ENCODE results near the gene NINJ2. TPM values are rescaled to one million over a fixed set of nuclear protein-coding genes. Genes with fewer than 3 reads are reported as not detected.

The NINJ2 gene
- total RNA-seq, 4 donors from 2014 or later = 1.4 to 8.0 (median 5.6) TPM

DNA sequence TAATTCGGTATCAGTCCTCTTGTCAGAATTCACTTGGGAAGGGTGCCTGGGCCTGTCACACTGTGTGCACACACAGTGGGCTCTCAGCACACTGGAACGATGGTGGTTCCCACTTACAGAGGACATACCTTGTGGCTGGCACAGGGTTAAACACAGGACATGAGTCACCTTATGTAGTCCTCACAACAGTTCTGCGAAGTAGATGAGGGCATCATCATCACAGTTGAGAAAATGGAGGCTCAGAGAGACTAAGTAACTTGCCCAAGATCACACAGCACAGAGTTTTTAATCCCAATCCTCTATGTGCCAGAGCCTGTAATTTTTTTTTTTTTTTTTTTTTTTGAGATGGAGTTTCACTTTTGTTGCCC lies 90.7 kb downstream of the NINJ2 start:
- no peaks in the 10 kb centered on the region for H3K9me3 ChIP-seq
- TF ChIP-seq POLR2A (IDR thresholded peaks at IDR 0.05) = no peak
- TF ChIP-seq EP300 (IDR thresholded peaks at IDR 0.05; ENCODE audit: low read depth) = no peak
- TF ChIP-seq CTCF (IDR thresholded peaks at IDR 0.05) = no peak
- no peaks in the 10 kb centered on the region for H3K36me3 ChIP-seq
- no peak overlapping the region for H3K4me3 ChIP-seq
- in situ Hi-C loops (cut with MboI; ENCODE audit: low pct_ligation_motif_present in 1 of 4, low pct_unique_long_range_greater_than_20kb in 1 of 4, low sequenced_read_pairs in 3 of 4) = loop anchor here in 3 of 4 donors (5.0 to 25.0 kb wide), 5 partner anchors 180 to 382 kb away; partner anchors contain the start of genes RAD52 (in 1 of the 3) and WNK1 (in 1 of the 3)
- H3K27ac ChIP-seq = peak overlapping the region; percentile 93 to 95 (median 94)
- no peaks in the 10 kb centered on the region for H3K27me3 ChIP-seq
- peaks cover 16 to 66% (median 44%) of the 10 kb centered on the region in 4 donors for H3K4me1 ChIP-seq
- WGBS, 2 donors (ENCODE audit: low coverage in 1 of 2) = 80 to 82% methylated on average over 1 to 3 of the region's 3 CpGs
- intact Hi-C loops (cut with DNase I; ENCODE audit: low total_unique reads) = loop anchor here (2.0 kb wide), 1 partner anchor 70 kb away; no protein-coding TSS in a partner anchor
- DNase-seq = no peak

DNA sequence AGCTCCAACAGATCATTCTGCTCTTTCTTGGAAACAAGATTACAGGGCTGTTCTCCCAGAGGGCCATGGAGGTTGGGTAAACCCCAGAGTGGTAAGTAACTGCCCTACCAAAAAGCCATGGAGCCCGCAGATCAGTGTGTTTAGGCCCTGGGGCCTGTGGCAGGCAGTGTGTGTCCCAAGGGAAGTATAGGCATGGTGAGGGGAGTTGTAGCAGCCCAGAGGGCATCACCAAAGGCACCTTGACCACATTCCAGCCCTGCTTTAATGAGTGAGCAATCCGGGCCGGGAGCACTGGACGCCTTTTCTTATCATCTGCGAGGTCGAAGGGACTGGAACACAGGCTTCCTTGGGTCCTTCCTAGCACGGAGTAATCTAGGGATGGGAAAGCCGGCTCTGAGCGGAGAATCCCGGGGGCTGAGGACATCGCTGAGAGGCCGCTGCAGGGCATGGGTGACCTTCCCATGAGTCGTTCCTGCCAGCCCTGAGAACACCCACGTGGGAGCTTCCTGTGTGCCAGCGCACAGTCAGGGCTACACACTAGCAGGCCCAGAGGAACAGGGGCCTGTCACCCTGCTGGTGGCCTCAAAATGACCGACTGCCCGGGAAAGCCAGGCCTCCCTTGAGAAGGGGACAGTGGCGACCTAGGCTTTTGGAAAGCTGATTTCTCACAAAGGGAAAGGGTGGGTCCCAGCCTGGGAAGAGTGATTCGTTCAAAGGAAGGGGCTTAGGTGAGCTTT lies 91.3 kb downstream of the NINJ2 start:
- Histone ChIP-seq H3K27ac (peak overlapping the region; percentile 93 to 95 (median 94)), H3K27me3 (no peaks in the 10 kb centered on the region), H3K36me3 (no peaks in the 10 kb centered on the region), H3K4me1 (peaks cover 16 to 66% (median 44%) of the 10 kb centered on the region in 4 donors), H3K4me3 (no peak overlapping the region), H3K9me3 (no peaks in the 10 kb centered on the region)
- TF ChIP-seq POLR2A (IDR thresholded peaks at IDR 0.05) (no peak), CTCF (IDR thresholded peaks at IDR 0.05) (no peak), POLR2AphosphoS5 (IDR thresholded peaks at IDR 0.05) (no peak), EP300 (IDR thresholded peaks at IDR 0.05; ENCODE audit: low read depth) (no peak)
- 72 to 100% methylated on average over 1 to 19 of the region's 19 CpGs for WGBS, 2 donors (ENCODE audit: low coverage in 1 of 2)
- DNase-seq = no peak
- in situ Hi-C loops (cut with MboI; ENCODE audit: low pct_ligation_motif_present in 1 of 4, low pct_unique_long_range_greater_than_20kb in 1 of 4, low sequenced_read_pairs in 3 of 4) = loop anchor here in 3 of 4 donors (5.0 to 25.0 kb wide), 5 partner anchors 180 to 383 kb away; partner anchors contain the start of genes RAD52 (in 1 of the 3) and WNK1 (in 1 of the 3)
- intact Hi-C loops (cut with DNase I; ENCODE audit: low total_unique reads) = loop anchor here (2.0 kb wide), 2 partner anchors 71 to 377 kb away; partner anchors contain the start of gene RAD52

DNA sequence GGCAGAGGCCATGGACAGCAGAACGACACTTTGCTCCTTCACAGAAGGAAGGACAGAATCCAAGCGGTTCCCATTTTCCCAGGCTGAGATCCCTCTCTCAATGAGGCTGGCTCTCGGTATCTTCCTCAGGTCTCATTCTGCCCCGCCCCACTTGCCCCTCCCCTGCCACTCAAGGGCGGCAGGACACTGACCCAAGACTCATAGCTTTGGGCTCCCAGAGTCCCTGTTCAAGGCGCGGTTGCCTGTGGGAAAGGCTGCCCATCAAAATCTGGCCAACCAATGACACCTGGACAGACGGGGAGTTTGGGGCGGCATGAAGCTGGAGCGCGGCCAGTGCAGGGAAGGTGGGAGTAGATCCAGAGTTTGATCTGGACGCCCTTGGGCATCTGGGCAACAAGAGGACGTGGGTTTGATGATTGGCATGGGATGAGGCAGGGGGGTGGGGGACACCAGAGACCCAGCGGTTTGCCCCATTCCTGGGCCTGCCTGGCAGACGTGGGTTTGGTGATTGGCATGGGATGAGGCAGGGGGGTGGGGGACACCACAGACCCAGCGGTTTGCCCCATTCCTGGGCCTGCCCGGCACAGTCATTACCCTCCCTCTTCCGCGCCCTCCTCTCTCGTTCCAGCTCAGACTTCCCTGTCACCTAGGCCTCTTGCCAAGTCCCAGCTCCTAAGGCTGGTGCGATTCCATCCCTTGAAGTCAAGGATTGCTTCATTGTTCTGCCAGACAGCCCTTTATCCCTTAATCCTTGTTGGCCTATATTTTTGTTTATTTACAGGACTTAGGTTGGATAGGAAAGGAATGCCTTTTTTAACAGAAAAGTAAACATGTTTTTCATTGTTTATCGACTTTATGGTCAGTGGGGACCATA lies 92.1 kb downstream of the NINJ2 start:
- no peaks in the 10 kb centered on the region for H3K27me3 ChIP-seq
- peak; percentile 82 for DNase-seq
- in situ Hi-C loops (cut with MboI; ENCODE audit: low pct_ligation_motif_present in 1 of 4, low pct_unique_long_range_greater_than_20kb in 1 of 4, low sequenced_read_pairs in 3 of 4) (loop anchor here in 3 of 4 donors (5.0 to 25.0 kb wide), 5 partner anchors 181 to 384 kb away; partner anchors contain the start of genes RAD52 (in 1 of the 3) and WNK1 (in 1 of the 3)), intact Hi-C loops (cut with DNase I; ENCODE audit: low total_unique reads) (loop anchor here (2.0 kb wide), 1 partner anchor 378 kb away; the partner anchor contains the start of gene RAD52)
- TF ChIP-seq POLR2AphosphoS5 (IDR thresholded peaks at IDR 0.05) = peak in 1 of 3 donors; percentile 41
- TF ChIP-seq CTCF (IDR thresholded peaks at IDR 0.05) = no peak
- WGBS, 2 donors (ENCODE audit: low coverage in 1 of 2) = 26 to 48% methylated on average over 2 to 22 of the region's 22 CpGs
- H3K4me3 ChIP-seq = peak overlapping the region; percentile 51 to 73 (median 64)
- peaks cover 13 to 58% (median 40%) of the 10 kb centered on the region in 4 donors for H3K4me1 ChIP-seq
- H3K9me3 ChIP-seq = no peaks in the 10 kb centered on the region
- H3K36me3 ChIP-seq = no peaks in the 10 kb centered on the region
- H3K27ac ChIP-seq = peak overlapping the region; percentile 93 to 95 (median 94)
